Smooth muscle cell (in vitro differentiated cells): ENCODE data around the gene LAGE3. TPM values are rescaled to one million over a fixed set of nuclear protein-coding genes. Genes with fewer than 3 reads are reported as not detected.
A peak's percentile ranks its signal among the peaks of the same experiment; 100 is the strongest.

Source experiments
- DNase-seq: peaks from one replicate; lab custom pipeline; 2025; ENCODE audit not compliant: unreplicated experiment; lab: John Stamatoyannopoulos, UW
- H2AFZ ChIP-seq: fragments of 200-600 bp; sonication (generic); 2 replicates; pipeline ENCODE4 v1.6.0; 2016; ENCODE audit warnings: antibody characterized with exemption, low read depth, mild to moderate bottlenecking
- H3F3A ChIP-seq: fragments of 200-600 bp; sonication (generic); 2 replicates; pipeline ENCODE4 v1.6.0; 2017; ENCODE audit warnings: antibody characterized with exemption, low read depth
- H3K27ac ChIP-seq: fragments of 200-600 bp; sonication (generic); 2 replicates; pipeline ENCODE4 v1.5.1; 2016; ENCODE audit warnings: low read depth, mild to moderate bottlenecking
- H3K27me3 ChIP-seq: fragments of 200-600 bp; sonication (generic); 2 replicates; pipeline ENCODE4 v1.6.1; 2016; ENCODE audit warnings: low read depth, mild to moderate bottlenecking
- H3K36me3 ChIP-seq: fragments of 200-600 bp; sonication (generic); 2 replicates; pipeline ENCODE4 v1.5.1; 2016; ENCODE audit warnings: low read depth
- H3K4me1 ChIP-seq: fragments of 200-600 bp; sonication (generic); 2 replicates; pipeline ENCODE4 v1.5.1; 2016; ENCODE audit warnings: low read depth
- H3K4me2 ChIP-seq: fragments of 200-600 bp; sonication (generic); 2 replicates; pipeline ENCODE4 v1.6.0; 2016; ENCODE audit warnings: mild to moderate bottlenecking
- H3K4me3 ChIP-seq: fragments of 200-600 bp; sonication (generic); 2 replicates; pipeline ENCODE4 v1.5.1; 2016; ENCODE audit warnings: mild to moderate bottlenecking
- H3K79me2 ChIP-seq: fragments of 200-600 bp; sonication (generic); 2 replicates; pipeline ENCODE4 v1.6.0; 2016; ENCODE audit warnings: low read depth, mild to moderate bottlenecking
- H3K9ac ChIP-seq: fragments of 200-600 bp; sonication (generic); 2 replicates; pipeline ENCODE4 v1.6.0; 2016; ENCODE audit warnings: low read depth
- H3K9me3 ChIP-seq: fragments of 200-600 bp; sonication (generic); replicated peaks from 2 replicates; pipeline ENCODE4 v1.5.1; 2016; ENCODE audit warnings: low read depth
- H4K20me1 ChIP-seq: fragments of 200-600 bp; sonication (generic); 2 replicates; pipeline ENCODE4 v1.6.0; 2016; ENCODE audit warnings: low read depth
- CTCF ChIP-seq: fragments of 200-600 bp; sonication (generic); IDR thresholded peaks from 2 replicates; pipeline ENCODE4 v1.5.1; 2017; ENCODE audit warnings: borderline replicate concordance, mild to moderate bottlenecking, antibody characterized with exemption; ENCODE audit not compliant: insufficient read depth, poor library complexity, severe bottlenecking
- WGBS: methylation state at CpG from one replicate; pipeline ENCODE4 v1.1.7; 2016; ENCODE audit warnings: low lambda C conversion rate; 5-methylcytosine and 5-hydroxymethylcytosine counted together
- polyA plus RNA-seq: library from polyadenylated mRNA; unstranded; fragments of >200 nt; fragmentation: Nextera tagmentation; extraction: Ambion mirVana; gene quantifications from 2 replicates; pipeline ENCODE4 v1.2.1, GENCODE V29; 2016
- total RNA-seq: library from RNA; depleted of rRNA; stranded (reverse); fragments of >200 nt; gene quantifications from 2 replicates; pipeline ENCODE4 v1.2.3, GENCODE V29; 2014

The LAGE3 gene
- total and polyA plus RNA-seq, 2 experiments from 2014 or later: 39.7 to 52.7 TPM

GRCh38 chrX:154436983-154437752 lies 41.9 kb downstream of the LAGE3 start, which contains the start of gene GDI1:
TSS of gene GDI1 (plus strand) at chrX:154437154. CDS start at chrX:154437255, 101 bp downstream.
- Histone ChIP-seq H3K79me2 (peaks cover 40% of the 10 kb centered on the region), H3K27ac (peak within 1 kb of the TSS; percentile 82), H3K27me3 (no peaks in the 10 kb centered on the region), H3K9ac (peak within 1 kb of the TSS; percentile 85), H3K9me3 (no peaks in the 10 kb centered on the region), H2AFZ (no peak within 1 kb of the TSS), H3K4me1 (peaks cover 4% of the 10 kb centered on the region), H3K36me3 (no peaks in the 10 kb centered on the region), H4K20me1 (peaks cover 26% of the 10 kb centered on the region), H3K4me3 (peak within 1 kb of the TSS; percentile 56), H3F3A (no peaks in the 10 kb centered on the region), H3K4me2 (peak within 1 kb of the TSS; percentile 84)
- 40% methylated on average over 22 of the region's 93 CpGs for WGBS
- DNase-seq: no peak
- no peak for TF ChIP-seq CTCF

- Histone ChIP-seq H2AFZ (no peak overlapping the region), H3K79me2 (peaks cover 40% of the 10 kb centered on the region), H3K27me3 (no peaks in the 10 kb centered on the region), H4K20me1 (peaks cover 26% of the 10 kb centered on the region), H3F3A (no peaks in the 10 kb centered on the region), H3K27ac (peak overlapping the region; percentile 82), H3K4me2 (peak overlapping the region; percentile 84), H3K4me3 (peak overlapping the region; percentile 56), H3K4me1 (peaks cover 4% of the 10 kb centered on the region), H3K9me3 (no peaks in the 10 kb centered on the region), H3K9ac (peak overlapping the region; percentile 85), H3K36me3 (no peaks in the 10 kb centered on the region)
- no peak for TF ChIP-seq CTCF
- DNase-seq: no peak
- WGBS: 50% methylated on average over 30 of the region's 78 CpGs
Measured at GRCh38 chrX:154436374-154436982, 42.6 kb downstream of the LAGE3 start.

GRCh38 chrX:154435171-154435733 lies 43.8 kb downstream of the LAGE3 start:
- no peaks in the 10 kb centered on the region for H3K9me3 ChIP-seq
- no peak overlapping the region for H3K4me3 ChIP-seq
- peaks cover 4% of the 10 kb centered on the region for H3K4me1 ChIP-seq
- peaks cover 32% of the 10 kb centered on the region for H3K79me2 ChIP-seq
- H3K36me3 ChIP-seq: no peaks in the 10 kb centered on the region
- no peaks in the 10 kb centered on the region for H3K27me3 ChIP-seq
- no peak overlapping the region for H3K4me2 ChIP-seq
- H4K20me1 ChIP-seq: peaks cover 21% of the 10 kb centered on the region
- DNase-seq: no peak
- H3K27ac ChIP-seq: no peak overlapping the region
- TF ChIP-seq CTCF: no peak
- no peak overlapping the region for H3K9ac ChIP-seq
- no peak overlapping the region for H2AFZ ChIP-seq
- WGBS: 92% methylated on average over 16 of the region's 19 CpGs
- H3F3A ChIP-seq: no peaks in the 10 kb centered on the region
